ENCODE results near the gene ITPR1.

Gene ITPR1

DNA sequence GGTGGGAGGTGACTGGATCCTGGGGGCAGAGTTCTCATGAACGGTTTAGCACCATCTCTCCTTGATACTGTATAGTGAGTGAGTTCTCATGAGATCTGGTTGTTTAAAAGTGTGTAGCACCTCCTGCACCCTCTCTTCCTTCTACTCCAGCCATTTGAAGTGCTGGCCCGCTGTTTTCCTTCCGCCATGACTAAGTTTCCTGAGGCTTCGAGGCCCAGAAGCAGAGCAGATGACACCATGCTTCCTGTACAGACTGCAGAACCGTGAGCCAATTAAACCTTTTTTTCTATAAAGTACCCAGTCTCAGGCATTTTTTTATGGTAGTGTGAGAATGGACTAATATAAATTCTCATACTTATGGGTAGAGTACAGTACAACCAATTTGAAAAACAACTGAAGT, 362.5 kb downstream of the ITPR1 start:
- DNase-seq (ENCODE audit: low spot score) = no peak

DNA sequence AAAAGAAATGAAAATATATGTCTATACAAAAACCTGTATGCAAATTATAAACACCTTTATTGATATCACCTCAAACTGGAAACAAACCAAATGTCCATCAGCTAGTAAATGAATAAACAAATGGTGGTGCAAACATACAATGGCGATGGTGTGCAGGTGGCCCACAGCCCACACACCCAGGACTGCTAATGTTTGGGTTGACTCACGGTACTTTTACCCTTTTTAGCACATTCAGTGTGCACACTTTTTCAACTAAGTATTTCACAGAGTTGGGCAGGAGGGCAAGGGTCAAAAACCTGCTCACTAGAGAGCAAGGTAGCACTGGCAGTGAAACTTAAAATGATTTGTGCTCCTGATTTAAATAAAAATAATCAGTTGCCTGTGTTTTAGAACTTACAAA, 363.0 kb downstream of the ITPR1 start:
- no peak for DNase-seq (ENCODE audit: low spot score)

DNA sequence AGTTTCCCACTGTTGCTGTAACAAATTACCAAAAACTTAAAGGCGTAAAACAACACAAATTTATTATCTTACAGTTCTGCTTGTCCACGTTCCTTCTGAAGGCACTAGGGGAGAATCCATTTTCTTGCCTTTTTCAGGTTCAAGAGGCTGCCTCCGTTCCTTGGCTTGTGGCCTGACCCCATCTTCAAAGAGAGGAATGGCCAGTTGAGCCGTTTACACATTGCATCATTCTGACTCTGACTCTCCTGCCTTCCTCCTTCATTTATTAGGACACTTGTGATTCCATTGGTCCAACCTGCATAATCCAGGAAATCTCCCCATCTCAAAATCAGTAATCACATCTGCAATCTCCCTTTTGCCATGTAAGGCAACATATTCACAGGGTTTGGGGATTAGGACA, 363.4 kb downstream of the ITPR1 start:
- no peak for DNase-seq (ENCODE audit: low spot score)

DNA sequence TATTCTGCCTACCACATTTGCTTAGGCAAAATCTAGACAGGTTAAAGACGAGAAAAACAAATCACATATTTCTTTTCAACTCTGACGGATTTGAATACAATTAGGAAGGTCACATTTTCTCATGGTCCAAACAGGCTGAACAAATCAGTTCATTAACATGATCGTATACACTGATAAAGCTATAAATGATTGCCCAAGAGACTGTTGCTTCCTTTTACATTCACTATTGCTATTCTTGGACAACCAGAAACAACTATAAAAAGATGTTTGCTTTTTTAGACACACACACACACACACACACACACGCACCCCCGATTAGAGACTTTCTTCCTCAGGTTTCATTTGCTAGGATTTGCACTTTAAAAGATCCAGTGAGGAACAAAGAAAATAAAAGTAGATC, 363.8 kb downstream of the ITPR1 start:
- no peak for DNase-seq (ENCODE audit: low spot score)

DNA sequence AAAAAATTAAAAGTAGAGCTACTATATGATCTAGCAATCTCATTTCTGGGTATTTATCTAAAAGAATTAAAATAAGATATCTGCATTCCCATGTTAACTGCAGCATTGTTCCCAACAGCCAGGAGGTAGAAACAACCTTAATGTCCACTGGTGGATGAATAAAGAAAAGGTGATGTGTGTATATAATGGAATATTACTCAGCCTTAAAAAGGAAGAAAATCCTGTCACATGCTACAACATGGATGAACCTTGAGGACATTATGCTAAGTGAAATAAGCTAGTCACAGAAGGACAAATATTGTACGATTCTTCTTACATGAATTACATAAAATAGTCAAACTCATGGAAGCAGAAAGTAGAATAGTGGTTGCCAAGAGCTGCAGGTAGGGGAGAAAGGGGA, 366.6 kb downstream of the ITPR1 start:
- no peak for DNase-seq (ENCODE audit: low spot score)

DNA sequence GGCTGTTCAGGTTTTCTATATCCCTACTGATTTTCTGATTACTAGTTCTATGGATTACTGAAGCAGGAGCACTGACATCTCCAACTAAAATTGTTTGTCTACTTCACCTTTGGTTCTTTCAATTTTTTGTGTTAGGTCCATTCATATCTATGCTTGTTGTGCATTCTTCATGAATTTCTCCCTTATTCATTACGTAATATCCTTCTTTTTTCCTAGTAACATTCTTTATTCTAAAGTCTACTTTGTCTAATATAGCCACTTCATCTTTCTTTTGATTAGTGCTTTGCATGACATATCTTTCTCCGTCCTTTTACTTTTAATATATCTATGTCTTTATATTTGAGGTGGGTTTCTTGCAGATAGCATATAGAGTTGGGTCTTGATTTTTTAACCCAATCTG, 369.8 kb downstream of the ITPR1 start:
- DNase-seq (ENCODE audit: low spot score) = no peak

DNA sequence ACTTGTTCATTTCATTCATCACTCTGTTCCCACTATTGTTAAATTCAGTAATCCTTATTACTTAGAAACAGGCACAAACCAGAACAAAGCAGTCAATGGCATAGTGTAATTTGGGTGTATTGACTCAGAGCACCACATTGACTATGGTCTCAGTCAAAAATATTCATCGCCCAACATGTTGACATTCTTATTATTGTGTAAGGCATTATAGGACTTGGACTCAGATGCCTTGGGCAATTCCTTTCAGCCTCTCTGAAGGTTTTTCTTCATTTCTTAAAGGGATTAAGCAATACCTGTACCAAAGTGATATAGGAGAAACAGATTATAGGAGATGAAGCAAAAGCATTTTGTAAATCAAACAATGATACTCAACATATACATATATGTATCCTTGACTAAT, 371.4 kb downstream of the ITPR1 start:
- no peak for DNase-seq (ENCODE audit: low spot score)

DNA sequence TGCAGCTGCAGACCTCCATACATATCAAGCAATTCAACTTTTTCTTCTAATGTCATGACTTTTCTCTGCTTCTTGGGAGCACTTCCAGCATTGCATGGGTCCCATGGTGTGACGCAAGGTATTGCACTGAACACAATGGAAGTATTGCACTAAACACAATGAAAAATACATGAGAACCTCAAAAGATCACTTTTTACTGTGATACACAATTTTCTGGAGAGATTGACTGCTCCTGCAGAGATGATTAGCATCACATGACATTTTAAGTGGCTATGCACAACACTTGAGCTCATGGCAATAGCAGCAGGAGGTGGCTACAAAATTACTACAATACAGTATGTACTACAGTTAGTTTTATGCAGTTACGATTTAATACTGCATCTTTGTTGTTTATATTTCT, 372.6 kb downstream of the ITPR1 start:
- DNase-seq (ENCODE audit: low spot score) = no peak

DNA sequence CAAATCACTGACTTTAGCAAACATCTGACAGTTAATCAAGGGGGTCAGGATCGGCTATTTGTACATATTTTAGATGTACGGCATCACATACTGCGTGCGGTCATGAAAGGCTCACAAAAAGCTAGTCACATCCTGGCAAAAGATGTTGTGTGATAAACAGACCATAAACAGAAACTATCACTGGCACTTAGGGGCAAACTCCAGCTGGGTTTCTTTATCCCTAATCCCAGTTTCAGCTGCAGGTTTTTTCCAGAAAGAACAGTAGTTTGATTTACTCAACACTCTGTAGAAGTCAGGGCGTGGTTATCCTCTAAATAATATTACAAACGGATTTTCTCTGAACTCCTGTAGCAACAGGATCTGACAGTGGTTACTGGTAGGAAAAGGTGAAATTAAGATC, 373.7 kb downstream of the ITPR1 start:
- DNase-seq (ENCODE audit: low spot score) = no peak

DNA sequence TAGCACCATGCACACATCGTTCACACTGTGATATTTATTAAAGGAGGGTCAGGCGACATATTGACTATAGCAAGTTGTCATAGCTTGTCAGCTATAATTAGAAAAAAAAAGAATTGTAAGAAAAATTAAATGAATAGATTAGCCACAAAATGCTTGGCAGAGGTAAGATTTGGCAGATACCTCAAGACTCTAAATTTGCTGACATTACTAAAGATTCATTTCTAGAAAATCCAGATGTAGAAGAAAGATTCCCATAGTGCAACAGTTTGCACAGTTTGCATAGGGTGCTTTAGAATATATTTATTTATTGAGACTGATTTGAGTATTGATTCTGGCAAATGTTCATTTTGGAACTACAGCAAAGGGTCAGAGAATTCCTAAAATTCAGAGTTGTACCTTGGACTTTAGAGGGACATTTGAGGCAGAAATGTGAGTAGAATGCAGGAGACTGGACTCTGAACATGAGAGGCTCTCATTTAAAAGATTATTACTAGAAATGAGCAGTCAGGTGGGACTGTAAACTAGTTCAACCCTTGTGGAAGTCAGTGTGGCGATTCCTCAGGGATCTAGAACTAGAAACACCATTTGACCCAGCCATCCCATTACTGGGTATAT, 384.1 kb downstream of the ITPR1 start:
- DNase-seq (ENCODE audit: low spot score) = no peak

DNA sequence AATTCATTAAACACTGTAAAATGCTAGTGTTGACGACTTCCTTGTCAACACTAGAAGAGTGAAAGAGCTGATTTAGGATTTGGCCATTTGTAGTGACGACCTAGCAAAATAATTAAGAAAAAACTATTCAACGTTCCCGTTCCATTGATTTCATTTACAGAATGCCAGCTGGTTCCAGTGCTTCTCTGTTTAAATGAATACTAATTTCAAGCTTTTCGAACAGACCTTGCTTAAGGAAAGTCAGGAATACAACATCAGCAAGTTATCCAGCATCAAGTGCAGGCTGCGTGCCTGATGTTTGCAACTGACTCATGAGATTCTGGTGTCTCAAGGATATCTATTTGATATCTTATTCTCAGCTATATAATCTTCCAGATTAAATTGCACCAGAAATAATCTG, 387.7 kb downstream of the ITPR1 start:
- no peak for DNase-seq (ENCODE audit: low spot score)

DNA sequence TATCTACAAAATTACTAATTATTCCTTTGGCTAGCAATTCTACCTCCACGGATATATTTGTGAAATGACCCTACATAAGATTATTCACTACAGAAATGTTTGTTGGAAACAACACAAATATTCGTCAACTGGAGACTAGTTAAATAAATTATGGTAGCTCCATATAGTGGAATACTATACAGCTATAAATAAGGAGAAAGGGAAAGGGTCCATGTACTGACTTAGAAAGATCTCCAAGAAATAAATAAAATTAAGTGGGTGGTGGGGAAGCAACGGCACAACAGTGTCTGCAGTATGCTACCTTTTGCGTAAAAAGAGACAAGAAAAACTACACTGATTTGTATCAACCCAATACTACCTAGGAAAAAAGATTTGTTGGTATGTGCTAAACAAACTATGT, 389.4 kb downstream of the ITPR1 start:
- DNase-seq (ENCODE audit: low spot score) = no peak

DNA sequence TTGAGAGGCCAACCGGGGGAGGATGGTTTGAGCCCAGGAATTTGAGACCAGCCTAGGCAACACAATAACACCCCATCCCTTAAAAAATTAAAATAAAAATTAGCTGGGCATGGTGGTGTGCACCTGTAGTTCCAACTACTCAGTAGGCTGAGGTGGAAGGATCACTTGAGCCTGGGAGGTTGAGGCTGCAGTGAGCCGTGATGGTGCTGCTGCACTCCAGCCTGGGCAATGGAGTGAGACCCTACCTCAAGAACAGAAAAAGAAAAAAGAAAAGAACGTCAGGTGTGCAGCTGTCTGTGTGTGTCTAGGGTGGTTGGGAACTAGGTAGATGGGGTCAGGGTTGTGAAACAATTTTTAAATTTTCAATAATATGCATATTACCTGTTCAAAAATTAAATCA, 389.9 kb downstream of the ITPR1 start:
- no peak for DNase-seq (ENCODE audit: low spot score)

DNA sequence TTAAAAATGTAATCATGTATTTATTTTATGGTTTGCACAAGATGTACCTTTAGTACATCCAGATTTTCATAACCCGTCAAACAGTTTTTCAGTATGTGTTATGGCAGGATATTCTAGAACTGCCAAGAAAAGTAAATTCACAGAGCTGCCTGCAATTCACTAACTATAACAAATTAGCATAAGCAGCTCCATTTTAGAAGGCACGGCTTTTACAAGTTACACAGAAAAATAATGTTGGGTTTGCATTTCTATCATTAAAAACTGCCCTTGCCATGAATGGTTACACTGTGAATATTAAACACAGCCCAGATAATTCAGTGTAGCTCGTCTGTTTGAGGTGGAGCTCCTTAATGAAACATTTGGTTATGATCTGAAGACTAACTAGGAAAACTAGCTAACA, 391.7 kb downstream of the ITPR1 start:
- DNase-seq (ENCODE audit: low spot score) = no peak

DNA sequence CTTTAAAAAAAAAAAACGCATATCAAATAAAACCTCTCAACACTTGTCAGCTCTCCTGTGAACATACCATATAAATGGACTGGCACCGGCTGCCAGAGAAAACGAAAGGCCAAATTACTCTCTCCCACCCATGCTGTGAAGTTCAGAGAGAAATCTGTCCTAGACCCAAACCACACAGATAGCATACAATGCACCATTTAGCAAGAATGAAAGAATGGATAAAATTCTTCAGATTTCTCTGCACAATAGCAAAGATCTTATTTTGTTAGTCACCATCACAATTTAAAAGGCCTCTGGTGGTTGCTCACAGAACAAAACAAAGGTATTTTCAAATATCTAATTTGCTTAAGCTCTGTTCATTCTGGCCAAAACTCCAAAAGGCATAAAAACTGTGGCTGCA, 392.2 kb downstream of the ITPR1 start:
- no peak for DNase-seq (ENCODE audit: low spot score)

DNA sequence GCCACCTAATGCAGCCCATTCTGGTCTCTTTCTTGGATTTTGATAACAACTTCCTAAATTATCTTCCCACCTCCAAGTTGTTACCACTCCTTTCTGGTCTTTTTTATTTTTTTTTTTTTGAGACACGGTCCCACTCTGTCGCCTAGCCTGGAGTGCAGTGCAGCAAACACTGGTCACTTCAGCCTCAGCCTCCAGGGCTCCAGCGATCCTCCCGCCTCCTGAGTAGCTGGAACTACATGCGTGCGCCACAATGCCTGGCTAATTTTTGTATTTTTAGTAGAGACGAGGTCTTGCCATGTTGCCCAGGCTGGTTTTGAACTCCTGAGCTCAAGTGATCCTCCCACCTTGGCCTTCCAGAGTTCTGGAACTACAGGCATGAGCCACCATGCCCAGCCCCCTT, 393.3 kb downstream of the ITPR1 start:
- no peak for DNase-seq (ENCODE audit: low spot score)

DNA sequence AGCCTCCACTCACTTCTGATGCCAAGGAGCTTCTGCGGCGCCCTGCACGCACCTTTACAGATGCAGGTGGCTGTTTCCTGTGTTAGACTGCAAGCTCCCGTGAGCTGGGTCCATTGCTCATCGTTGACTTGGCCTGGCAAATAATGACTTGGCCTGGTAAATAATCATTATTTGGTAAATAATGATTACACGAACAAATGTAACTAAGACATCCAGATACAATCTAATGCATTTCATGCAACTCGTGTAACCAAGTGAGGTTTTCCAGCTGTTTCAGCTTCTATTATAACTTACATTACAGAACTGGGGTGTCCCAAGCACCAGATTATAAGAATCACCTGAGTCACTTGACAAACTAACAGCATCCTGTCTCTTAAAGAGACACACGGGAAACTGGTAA, 394.0 kb downstream of the ITPR1 start:
- no peak for DNase-seq (ENCODE audit: low spot score)

DNA sequence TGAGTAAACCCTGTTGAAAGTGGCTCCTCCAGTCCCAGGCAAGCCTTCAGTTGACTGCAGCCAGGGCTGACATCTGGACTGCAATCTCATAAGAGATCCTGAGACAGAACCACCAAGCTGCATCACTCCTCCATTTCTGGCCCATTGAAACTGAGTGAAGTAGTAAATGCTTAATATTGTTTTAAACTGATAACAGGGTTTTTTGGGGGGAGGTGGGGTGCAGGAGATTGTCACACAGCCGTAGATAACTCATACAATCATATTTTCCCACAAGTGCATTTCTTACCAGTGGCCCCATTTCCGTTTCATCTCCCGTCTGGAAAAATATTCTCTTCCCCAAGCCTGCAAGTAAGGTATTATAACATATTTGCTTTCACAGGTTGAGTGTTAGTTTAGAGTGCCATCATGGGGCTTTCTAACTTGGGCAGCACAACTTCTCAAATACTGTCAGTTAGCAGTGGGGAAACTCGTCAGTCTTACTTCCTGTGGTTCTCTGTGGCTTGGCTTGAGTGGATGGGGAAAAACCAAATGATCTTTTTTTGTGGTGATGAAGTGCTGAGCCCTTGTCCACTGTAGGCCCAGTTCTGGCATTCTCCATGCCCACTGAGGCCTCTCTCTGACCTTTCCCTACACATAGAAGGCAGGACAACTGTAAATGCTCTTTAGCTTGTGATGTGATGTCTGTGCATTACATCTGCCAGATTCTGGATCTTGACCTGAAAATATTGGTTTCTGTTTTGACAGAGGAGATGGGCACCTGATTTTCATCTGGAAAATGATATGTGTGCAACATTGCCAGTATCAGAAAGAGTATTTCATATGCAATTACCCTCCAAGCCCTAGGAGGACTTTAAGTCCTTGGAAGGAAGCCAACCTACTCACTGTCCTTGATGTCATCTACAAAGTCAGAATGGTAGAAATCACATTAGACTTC, 396.0 kb downstream of the ITPR1 start:
- DNase-seq (ENCODE audit: low spot score) = no peak

DNA sequence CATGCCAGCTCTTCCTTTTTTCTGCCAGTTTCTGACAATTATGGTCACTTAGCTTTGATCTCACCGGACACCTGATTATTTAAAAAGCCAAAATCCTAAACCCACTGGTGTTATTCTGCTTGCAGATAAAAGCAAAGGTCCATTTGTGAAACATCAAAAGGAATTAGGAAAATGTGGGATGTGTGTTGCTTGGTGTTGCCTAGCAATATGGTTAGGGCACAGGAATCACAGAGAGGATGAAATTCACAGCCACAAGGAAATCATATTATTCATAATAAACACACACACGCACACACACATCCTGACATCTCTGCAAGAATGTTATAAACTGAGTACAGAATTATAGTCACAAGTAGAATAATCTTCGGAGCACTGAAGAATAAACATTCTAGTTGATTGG, 396.7 kb downstream of the ITPR1 start:
- DNase-seq (ENCODE audit: low spot score) = no peak

DNA sequence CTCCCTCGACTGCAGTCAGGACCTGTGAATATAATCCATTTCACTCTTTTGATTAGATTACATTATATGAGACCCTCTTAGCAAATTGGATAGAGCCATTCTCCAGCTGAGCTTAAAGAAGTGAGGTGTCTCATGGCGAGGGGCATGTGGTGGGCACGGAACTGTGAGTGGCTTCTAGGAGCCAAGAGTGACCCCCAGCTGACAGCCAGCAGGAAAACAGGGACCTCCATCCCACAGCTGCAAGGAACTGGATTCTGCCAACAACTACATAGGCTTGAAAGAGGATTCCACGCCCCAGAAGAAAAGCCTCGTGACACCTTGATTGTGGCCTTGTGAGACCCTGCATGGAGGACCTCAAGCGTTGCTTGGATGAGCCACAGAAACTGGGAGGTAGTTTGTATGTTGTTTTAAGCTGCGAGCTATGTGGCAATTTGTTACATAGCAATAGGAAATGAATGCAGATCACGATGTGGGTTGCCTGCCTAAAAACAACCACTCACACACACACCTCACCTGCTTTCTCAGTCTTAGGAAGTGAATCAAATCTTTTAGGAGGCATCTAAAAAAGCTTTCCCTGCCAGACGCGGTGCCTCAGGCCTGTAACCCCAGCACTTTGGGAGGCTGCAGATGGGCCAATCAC, 401.9 kb downstream of the ITPR1 start:
- DNase-seq (ENCODE audit: low spot score) = no peak

DNA sequence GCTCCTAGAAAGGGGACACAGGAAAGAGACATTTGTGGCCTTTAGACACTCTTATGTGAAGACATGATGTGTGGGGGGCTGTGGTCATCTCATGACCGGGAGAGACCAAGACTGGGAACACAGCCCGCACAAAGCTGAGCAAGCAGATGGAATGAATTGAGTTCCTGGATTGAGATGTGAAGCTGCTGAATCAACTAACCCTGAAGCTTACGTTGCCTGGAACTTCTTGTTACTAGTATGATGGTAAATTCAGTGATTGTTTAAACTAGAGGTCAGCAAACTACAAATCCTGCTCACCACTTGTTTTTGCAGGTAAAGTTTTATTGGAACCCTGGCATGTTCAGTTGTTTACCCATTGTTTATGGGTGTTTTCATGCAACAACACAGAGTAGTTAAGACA, 402.7 kb downstream of the ITPR1 start:
- no peak for DNase-seq (ENCODE audit: low spot score)
